Ovary (tissue), 9 donors: ENCODE measurements around the gene FXN. TPM values are rescaled to one million over a fixed set of nuclear protein-coding genes. Genes with fewer than 3 reads are reported as not detected.

ENCODE experiments used
- DNase-seq, 5 donors: peaks; one replicate each; pipeline ENCODE4 v3.0.0-alpha.2; 2019 to 2020
- H3K27ac ChIP-seq, 2 donors: fragments of 200-600 bp; one replicate each; pipeline versions ENCODE4 v1.5.1 to v1.8.0; 2019 to 2022
- H3K27me3 ChIP-seq: fragments of 200-600 bp; one replicate; pipeline ENCODE4 v1.8.0; 2022
- H3K36me3 ChIP-seq: fragments of 200-600 bp; sonication (generic); one replicate; pipeline ENCODE4 v1.5.1; 2019
- H3K4me1 ChIP-seq: one replicate; pipeline ENCODE4 v1.8.1; 2013; ENCODE audit warnings: mild to moderate bottlenecking, moderate library complexity; ENCODE audit not compliant: insufficient read depth
- H3K4me3 ChIP-seq: fragments of 200-600 bp; sonication (generic); one replicate; pipeline ENCODE4 v1.5.1; 2017
- H3K9me3 ChIP-seq, 2 donors: fragments of 200-600 bp in 1 of 2; sonication (generic) in 1 of 2; one replicate each; pipeline versions ENCODE4 v1.5.1 to v1.8.1; 2013 to 2019; ENCODE audit warnings: mild to moderate bottlenecking in 1 of 2, moderate library complexity in 1 of 2
- EP300 ChIP-seq: sonication (generic); formaldehyde crosslinking; IDR thresholded peaks from one replicate; pipeline ENCODE4 v1.6.1; 2017; ENCODE audit warnings: antibody characterized with exemption
- POLR2A ChIP-seq: fragments of 450-650 bp; IDR thresholded peaks from one replicate; pipeline ENCODE4 v1.6.1; 2017; ENCODE audit warnings: antibody characterized with exemption, mild to moderate bottlenecking, moderate library complexity
- WGBS, 3 donors: extraction: QIAGEN DNeasy Blood & Tissue Kit in 1 of 3; methylation state at CpG; one replicate each; pipeline versions ENCODE4 v1.1.5 to v1.1.7; 2013 to 2017; 5-methylcytosine and 5-hydroxymethylcytosine counted together
- intact Hi-C, 4 donors: fragments of 100-400 bp; cut with DNase I; formaldehyde crosslinking; loops; one replicate each; pipeline versions ENCODE4 v1.11.0 to v1.15.1; 2022 to 2023
- polyA plus RNA-seq, 2 donors: library from polyadenylated mRNA; stranded (reverse); fragments of 200-250 nt in 1 of 2; fragments of 350-450 nt in 1 of 2; fragmentation: Illumina TruSeq in 1 of 2; extraction: RNeasy Lipid Tissue Mini Kit (QIAGEN cat#74804) in 1 of 2; gene quantifications; one replicate each; pipeline ENCODE4 v1.2.3, GENCODE V29; 2013 to 2014
- total RNA-seq, 7 donors: library from RNA; depleted of rRNA in 2 of 7; stranded (reverse); fragments of >200 nt in 2 of 7; fragmentation: NEBNext Ultra II Directional in 3 of 7; extraction: Animal tissue kit (Norgen Biotek cat#: 25700) in 3 of 7; gene quantifications; one replicate each; pipeline versions ENCODE4 v1.1.0 to v1.2.4, GENCODE V29; 2016 to 2023
- TF ChIP-seq, protein P1 (sequence below), 3 donors: fragments of 450-650 bp in 2 of 3; fragments of 200-600 bp in 1 of 3; IDR thresholded peaks; one replicate each; pipeline versions ENCODE4 v1.5.1 to v1.8.0; 2016 to 2022; ENCODE audit warnings: antibody characterized with exemption in 3 of 3, mild to moderate bottlenecking in 1 of 3
- donor health status: DM: no; HTN: no; CAD: no; lungs with moderate emphysema.
- donor health status: DM: no; HTN: no; CAD: no.
- donor health status: Bipolar disorder and iron deficiency.
- donor health status: DM: yes; HTN: yes; CAD: no.
- donor health status: DM: no; HTN: no; CAD: no.
- donor health status: DM: yes; HTN: yes; CAD: no.

FXN gene
- total and polyA plus RNA-seq, 9 donors = 4.5 to 29.2 (median 21.9) TPM

DNA sequence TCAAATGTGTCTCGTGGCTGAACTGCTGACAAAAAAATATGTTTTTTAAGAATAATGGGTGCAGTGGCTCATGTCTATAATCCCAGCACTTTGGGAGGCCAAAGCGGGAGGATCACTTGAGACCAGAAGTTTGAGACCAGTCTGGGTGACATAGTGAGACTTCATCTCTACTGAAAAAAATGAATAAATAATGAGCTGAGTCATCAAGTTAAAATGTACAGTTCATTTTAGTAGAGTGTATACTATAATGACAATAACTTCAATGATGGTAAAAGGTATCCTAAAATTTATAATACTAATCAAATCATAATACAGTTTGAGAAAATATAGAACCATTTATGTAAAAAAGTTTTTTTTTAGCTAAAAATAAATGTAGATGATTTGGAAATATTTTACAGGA lies 100.6 kb downstream of the FXN start:
- DNase-seq = no peak

DNA sequence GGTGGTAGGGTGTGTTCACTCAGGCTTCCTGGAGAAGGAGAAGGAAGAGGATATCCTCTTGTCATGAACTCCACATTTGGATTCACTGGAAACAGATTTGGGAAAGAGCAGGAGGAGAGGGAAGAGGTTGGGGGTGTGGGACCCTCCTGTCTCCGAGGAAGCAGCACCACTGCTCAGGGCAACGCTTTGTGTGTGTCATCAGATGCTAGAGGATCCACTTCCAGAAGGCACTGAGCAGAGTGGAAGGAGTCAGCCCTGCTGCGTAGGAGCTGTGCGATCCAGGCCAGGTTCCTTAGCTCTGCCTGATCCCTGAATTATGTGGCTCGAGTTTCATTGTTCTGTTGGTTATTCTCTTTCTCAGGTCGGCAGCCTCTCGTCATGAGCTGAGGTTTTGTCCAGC lies 101.2 kb downstream of the FXN start:
- TF ChIP-seq POLR2A = no peak
- TF ChIP-seq, protein P1, sequence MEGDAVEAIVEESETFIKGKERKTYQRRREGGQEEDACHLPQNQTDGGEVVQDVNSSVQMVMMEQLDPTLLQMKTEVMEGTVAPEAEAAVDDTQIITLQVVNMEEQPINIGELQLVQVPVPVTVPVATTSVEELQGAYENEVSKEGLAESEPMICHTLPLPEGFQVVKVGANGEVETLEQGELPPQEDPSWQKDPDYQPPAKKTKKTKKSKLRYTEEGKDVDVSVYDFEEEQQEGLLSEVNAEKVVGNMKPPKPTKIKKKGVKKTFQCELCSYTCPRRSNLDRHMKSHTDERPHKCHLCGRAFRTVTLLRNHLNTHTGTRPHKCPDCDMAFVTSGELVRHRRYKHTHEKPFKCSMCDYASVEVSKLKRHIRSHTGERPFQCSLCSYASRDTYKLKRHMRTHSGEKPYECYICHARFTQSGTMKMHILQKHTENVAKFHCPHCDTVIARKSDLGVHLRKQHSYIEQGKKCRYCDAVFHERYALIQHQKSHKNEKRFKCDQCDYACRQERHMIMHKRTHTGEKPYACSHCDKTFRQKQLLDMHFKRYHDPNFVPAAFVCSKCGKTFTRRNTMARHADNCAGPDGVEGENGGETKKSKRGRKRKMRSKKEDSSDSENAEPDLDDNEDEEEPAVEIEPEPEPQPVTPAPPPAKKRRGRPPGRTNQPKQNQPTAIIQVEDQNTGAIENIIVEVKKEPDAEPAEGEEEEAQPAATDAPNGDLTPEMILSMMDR (IDR thresholded peaks at IDR 0.05) = no peak
- TF ChIP-seq EP300 = no peak
- no peaks in the 10 kb centered on the region for H3K9me3 ChIP-seq
- intact Hi-C loops = loop anchor here in 3 of 4 donors (10.0 kb wide), 4 partner anchors 58 to 398 kb away; no protein-coding TSS in a partner anchor
- no peak for DNase-seq
- no peak overlapping the region for H3K4me3 ChIP-seq
- no peaks in the 10 kb centered on the region for H3K36me3 ChIP-seq
- H3K27me3 ChIP-seq = no peaks in the 10 kb centered on the region
- WGBS, 3 donors = 74 to 81% (median 77%) methylated on average over 7 of the region's 7 CpGs
- H3K27ac ChIP-seq = no peak overlapping the region
- no peaks in the 10 kb centered on the region for H3K4me1 ChIP-seq

More for the DNA sequence above, 100.6 kb downstream of the FXN start:
- intact Hi-C loops = loop anchor here in 3 of 4 donors (10.0 kb wide), 4 partner anchors 59 to 399 kb away; no protein-coding TSS in a partner anchor
- Histone ChIP-seq H3K4me1 (peaks cover 1% of the 10 kb centered on the region), H3K27me3 (no peaks in the 10 kb centered on the region), H3K4me3 (no peak overlapping the region), H3K9me3 (no peaks in the 10 kb centered on the region), H3K27ac (no peak overlapping the region), H3K36me3 (no peaks in the 10 kb centered on the region)
- 87 to 97% (median 94%) methylated on average over 2 of the region's 2 CpGs for WGBS, 3 donors
- no peak for TF ChIP-seq EP300

DNA sequence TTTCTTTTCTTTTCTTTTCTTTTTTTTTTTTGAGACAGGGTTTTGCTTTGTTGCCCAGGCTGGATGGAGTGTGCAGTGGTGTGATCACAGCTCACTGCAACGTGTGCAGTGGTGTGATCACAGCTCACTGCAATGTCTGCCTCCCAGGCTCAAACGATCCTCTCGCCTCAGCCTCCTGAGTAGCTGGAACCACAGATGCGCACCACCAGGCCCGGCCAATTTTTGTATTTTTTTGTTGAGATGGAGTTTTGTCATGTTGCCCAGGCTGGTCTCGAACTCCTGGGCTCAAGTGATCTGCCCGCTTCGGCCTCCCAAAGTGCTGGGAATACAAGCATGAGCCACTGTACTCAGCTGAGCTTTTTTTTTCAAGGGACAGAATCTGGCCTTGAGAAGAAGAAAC lies 101.8 kb downstream of the FXN start:
- no peaks in the 10 kb centered on the region for H3K9me3 ChIP-seq
- H3K4me3 ChIP-seq = no peak overlapping the region
- H3K27me3 ChIP-seq = no peaks in the 10 kb centered on the region
- no peak for TF ChIP-seq EP300
- TF ChIP-seq POLR2A = no peak
- TF ChIP-seq, protein P1 (IDR thresholded peaks at IDR 0.05) = no peak
- intact Hi-C loops = loop anchor here in 3 of 4 donors (10.0 kb wide), 4 partner anchors 57 to 397 kb away; no protein-coding TSS in a partner anchor
- H3K36me3 ChIP-seq = no peaks in the 10 kb centered on the region
- WGBS, 3 donors = 93 to 95% (median 94%) methylated on average over 8 of the region's 8 CpGs
- DNase-seq = no peak
- H3K27ac ChIP-seq = no peak overlapping the region
- no peaks in the 10 kb centered on the region for H3K4me1 ChIP-seq

DNA sequence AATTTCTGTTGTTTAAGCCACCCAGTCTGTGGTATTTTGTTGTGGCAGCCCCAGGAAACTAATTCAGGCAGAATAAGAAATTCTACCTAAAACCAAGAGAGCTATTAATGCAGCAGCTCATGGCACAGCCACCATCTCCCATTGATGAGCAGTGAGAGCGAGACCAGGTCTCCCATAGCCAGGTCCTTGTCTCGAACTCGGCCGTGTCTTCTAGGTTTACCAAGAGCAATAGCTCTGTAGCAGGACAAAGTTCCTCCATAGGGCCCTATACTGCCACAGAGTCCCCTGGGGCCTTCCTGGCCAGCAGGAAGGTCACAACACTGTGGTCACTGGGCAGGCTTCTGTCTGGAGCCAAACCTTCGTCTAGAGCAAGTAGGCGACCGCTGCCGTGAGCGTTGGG lies 104.0 kb downstream of the FXN start:
- H3K27me3 ChIP-seq = no peaks in the 10 kb centered on the region
- H3K9me3 ChIP-seq = no peaks in the 10 kb centered on the region
- TF ChIP-seq, protein P1 (IDR thresholded peaks at IDR 0.05) = no peak
- TF ChIP-seq EP300 (no peak), POLR2A (no peak)
- H3K4me1 ChIP-seq = no peaks in the 10 kb centered on the region
- no peak overlapping the region for H3K4me3 ChIP-seq
- no peak for DNase-seq
- intact Hi-C loops = loop anchor here in 3 of 4 donors (10.0 kb wide), 4 partner anchors 55 to 395 kb away; no protein-coding TSS in a partner anchor
- WGBS, 3 donors = 92 to 97% (median 96%) methylated on average over 9 of the region's 9 CpGs
- no peak overlapping the region for H3K27ac ChIP-seq
- H3K36me3 ChIP-seq = no peaks in the 10 kb centered on the region

DNA sequence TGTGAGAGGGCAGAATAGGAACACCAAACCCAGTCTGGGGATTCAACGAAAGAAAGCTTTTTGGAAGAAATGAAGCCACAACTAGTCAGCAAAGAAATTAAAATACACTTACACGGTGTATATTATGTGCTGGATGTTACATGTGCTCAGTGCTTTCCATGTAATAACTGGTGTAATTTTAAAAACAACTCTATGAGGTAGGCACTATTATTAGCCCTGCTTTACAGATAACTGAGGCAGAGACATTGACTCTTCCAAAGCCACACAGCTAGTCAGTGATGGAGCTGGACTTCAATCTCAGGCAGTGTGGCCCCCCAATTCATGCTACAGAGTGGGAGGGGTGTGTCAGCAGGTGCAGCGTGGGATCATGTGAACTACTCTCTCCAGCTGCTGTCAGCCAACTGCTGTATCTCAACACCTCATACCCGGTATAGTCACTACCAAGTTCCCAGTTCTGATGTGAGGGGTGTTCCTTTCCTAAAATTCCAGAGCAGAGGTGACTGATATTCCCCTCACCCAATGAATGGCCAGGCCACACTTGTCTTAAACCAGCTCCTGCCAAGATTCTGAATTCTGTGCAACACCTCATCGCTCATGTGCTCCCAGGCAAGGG lies 104.7 kb downstream of the FXN start:
- no peaks in the 10 kb centered on the region for H3K27me3 ChIP-seq
- DNase-seq = no peak
- no peaks in the 10 kb centered on the region for H3K4me1 ChIP-seq
- H3K27ac ChIP-seq = no peak overlapping the region
- H3K9me3 ChIP-seq = no peaks in the 10 kb centered on the region
- H3K4me3 ChIP-seq = no peak overlapping the region
- no peak for TF ChIP-seq EP300
- TF ChIP-seq, protein P1 (IDR thresholded peaks at IDR 0.05) = no peak
- TF ChIP-seq POLR2A = no peak
- intact Hi-C loops = loop anchor here in 1 of 4 donors (10.0 kb wide), 1 partner anchor 85 kb away; no protein-coding TSS in a partner anchor
- no peaks in the 10 kb centered on the region for H3K36me3 ChIP-seq
- WGBS, 3 donors = 82 to 97% (median 96%) methylated on average over 5 of the region's 5 CpGs
